HUES48 (cell line): ENCODE results near the gene GAA.

Experiments used
- H3K27ac ChIP-seq: one replicate; pipeline ENCODE4 v1.7.0; 2013; ENCODE audit warnings: low read depth, low read length, inconsistent platforms
- H3K27me3 ChIP-seq: 2 replicates; pipeline ENCODE4 v1.6.1; 2013; ENCODE audit warnings: mild to moderate bottlenecking, low read length; ENCODE audit not compliant: control insufficient read depth, insufficient read depth
- H3K36me3 ChIP-seq: 2 replicates; pipeline ENCODE4 v1.6.1; 2013; ENCODE audit warnings: low read length; ENCODE audit not compliant: control insufficient read depth, insufficient read depth
- H3K4me1 ChIP-seq: 2 replicates; pipeline ENCODE4 v1.6.1; 2013; ENCODE audit warnings: mild to moderate bottlenecking, low read length; ENCODE audit not compliant: control insufficient read depth, insufficient read depth
- H3K4me3 ChIP-seq: 2 replicates; pipeline ENCODE4 v1.5.1; 2013; ENCODE audit warnings: mild to moderate bottlenecking, low read depth, low read length
- H3K9ac ChIP-seq: 2 replicates; pipeline ENCODE4 v1.6.1; 2013; ENCODE audit warnings: mild to moderate bottlenecking, low read depth, low read length, moderate library complexity
- H3K9me3 ChIP-seq: 2 replicates; pipeline ENCODE4 v1.6.1; 2013; ENCODE audit warnings: low read length; ENCODE audit not compliant: control insufficient read depth, insufficient read depth

Gene GAA

GRCh38 chr17:80133626-80133970 lies 32.2 kb downstream of the GAA start:
- Histone ChIP-seq H3K9me3 (no peaks in the 10 kb centered on the region), H3K4me1 (0 out of 2 replicates have a peak, but pooled peaks cover 2% of the 10 kb centered on the region), H3K4me3 (no peak overlapping the region), H3K36me3 (peaks cover 63% of the 10 kb centered on the region), H3K27ac (no peak overlapping the region), H3K27me3 (no peaks in the 10 kb centered on the region), H3K9ac (no peak overlapping the region)

DNA sequence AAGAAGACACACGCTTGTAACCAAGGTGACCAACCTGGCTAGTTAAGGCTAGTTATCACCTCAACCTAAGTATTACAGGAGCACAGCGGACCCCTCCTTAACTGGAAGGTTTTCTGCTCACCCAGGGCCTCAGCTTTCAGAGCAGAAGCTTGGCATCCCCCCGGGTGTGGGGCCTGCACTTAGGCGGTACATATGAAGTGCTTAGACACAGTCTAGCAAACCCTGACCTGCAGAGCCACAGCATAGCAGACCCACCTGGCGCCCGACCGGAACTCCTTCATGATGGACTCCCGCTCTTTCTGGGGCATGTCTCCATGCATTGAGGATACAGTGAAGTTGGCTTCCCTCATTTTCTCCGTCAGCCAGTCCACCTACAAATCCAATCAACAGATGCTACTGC lies 35.8 kb downstream of the GAA start:
- Histone ChIP-seq H3K4me1 (no peaks in the 10 kb centered on the region), H3K9ac (no peak overlapping the region), H3K27me3 (no peaks in the 10 kb centered on the region), H3K27ac (no peak overlapping the region), H3K9me3 (no peaks in the 10 kb centered on the region), H3K4me3 (no peak overlapping the region), H3K36me3 (peaks cover 98% of the 10 kb centered on the region)

GRCh38 chr17:80138856-80139426 lies 37.6 kb downstream of the GAA start:
- Histone ChIP-seq H3K4me1 (no peaks in the 10 kb centered on the region), H3K27me3 (no peaks in the 10 kb centered on the region), H3K9me3 (no peaks in the 10 kb centered on the region), H3K36me3 (peaks cover 100% of the 10 kb centered on the region), H3K27ac (no peak overlapping the region), H3K9ac (no peak overlapping the region), H3K4me3 (no peak overlapping the region)

DNA sequence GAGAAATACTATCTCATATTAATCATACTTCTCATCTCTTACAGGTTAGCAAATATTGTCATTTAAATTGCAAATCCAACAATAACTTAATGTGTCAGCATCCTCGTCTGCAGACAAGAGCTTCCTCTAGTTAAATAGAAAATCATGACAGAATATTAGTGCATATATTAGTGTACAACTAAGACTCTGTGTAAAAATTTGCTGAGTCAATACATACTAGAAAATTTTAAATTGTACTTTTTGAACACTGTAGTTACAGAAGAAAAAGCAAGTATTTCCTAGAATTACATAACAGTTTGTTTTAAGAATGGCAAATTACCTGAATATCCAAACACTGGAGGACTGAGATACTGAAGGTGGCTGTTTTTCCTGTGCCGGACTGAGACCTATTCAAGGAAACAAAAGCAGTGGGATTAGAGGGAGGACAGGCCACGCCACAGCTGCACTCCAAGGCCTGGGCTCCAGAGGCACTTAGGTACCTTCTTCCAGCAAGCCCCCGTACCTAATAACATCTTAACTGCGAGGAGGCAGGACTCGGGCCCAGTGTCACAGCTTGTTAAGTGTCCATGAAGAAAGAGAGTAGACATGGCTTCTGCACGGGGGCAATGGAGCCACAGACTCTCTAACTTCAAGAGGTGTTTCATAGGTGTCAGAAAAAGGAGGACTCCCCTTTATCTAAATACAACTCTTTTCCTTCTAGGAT lies 40.2 kb downstream of the GAA start:
- Histone ChIP-seq H3K27ac (no peak overlapping the region), H3K9ac (no peak overlapping the region), H3K4me1 (peaks cover 12% of the 10 kb centered on the region), H3K9me3 (no peaks in the 10 kb centered on the region), H3K4me3 (no peak overlapping the region), H3K36me3 (peaks cover 91% of the 10 kb centered on the region), H3K27me3 (no peaks in the 10 kb centered on the region)

DNA sequence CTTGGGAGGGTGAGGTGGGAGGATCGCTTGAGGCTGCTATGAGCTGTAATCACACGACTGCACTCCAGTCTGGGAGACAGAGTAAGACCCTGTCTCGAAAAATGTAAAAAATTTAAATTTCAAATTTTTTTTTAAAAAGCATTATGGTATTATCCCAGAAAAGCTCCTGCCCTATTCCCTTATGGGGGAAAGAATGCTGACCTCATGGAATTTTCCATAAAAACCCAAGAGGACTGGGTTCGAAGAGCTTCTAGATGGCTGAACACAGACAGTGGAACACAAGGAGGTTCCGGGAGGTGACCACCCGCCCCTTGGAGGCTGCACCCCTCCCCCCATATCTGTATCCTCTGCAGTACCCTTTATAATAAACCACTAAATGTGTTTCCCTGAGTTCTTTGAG lies 41.5 kb downstream of the GAA start:
- Histone ChIP-seq H3K27ac (no peak overlapping the region), H3K9ac (no peak overlapping the region), H3K9me3 (no peaks in the 10 kb centered on the region), H3K36me3 (peaks cover 78% of the 10 kb centered on the region), H3K4me1 (peaks cover 12% of the 10 kb centered on the region), H3K27me3 (no peaks in the 10 kb centered on the region), H3K4me3 (no peak overlapping the region)

- no peaks in the 10 kb centered on the region for H3K27me3 ChIP-seq
- no peaks in the 10 kb centered on the region for H3K9me3 ChIP-seq
- peaks cover 54% of the 10 kb centered on the region for H3K36me3 ChIP-seq
- 0 out of 2 replicates have a peak overlapping the region, but pooled peaks have one; percentile 86 for H3K9ac ChIP-seq
- no peak overlapping the region for H3K27ac ChIP-seq
- peaks cover 12% of the 10 kb centered on the region for H3K4me1 ChIP-seq
- H3K4me3 ChIP-seq: peak overlapping the region; percentile 91
Observed at GRCh38 chr17:80145076-80146075, 44.0 kb downstream of the GAA start.

GRCh38 chr17:80146121-80147034 lies 45.0 kb downstream of the GAA start:
- Histone ChIP-seq H3K36me3 (peaks cover 44% of the 10 kb centered on the region), H3K4me3 (peak overlapping the region; percentile 91), H3K9me3 (no peaks in the 10 kb centered on the region), H3K4me1 (peaks cover 15% of the 10 kb centered on the region), H3K27me3 (no peaks in the 10 kb centered on the region), H3K27ac (peak overlapping the region; percentile 67), H3K9ac (peak overlapping the region; percentile 86)

DNA sequence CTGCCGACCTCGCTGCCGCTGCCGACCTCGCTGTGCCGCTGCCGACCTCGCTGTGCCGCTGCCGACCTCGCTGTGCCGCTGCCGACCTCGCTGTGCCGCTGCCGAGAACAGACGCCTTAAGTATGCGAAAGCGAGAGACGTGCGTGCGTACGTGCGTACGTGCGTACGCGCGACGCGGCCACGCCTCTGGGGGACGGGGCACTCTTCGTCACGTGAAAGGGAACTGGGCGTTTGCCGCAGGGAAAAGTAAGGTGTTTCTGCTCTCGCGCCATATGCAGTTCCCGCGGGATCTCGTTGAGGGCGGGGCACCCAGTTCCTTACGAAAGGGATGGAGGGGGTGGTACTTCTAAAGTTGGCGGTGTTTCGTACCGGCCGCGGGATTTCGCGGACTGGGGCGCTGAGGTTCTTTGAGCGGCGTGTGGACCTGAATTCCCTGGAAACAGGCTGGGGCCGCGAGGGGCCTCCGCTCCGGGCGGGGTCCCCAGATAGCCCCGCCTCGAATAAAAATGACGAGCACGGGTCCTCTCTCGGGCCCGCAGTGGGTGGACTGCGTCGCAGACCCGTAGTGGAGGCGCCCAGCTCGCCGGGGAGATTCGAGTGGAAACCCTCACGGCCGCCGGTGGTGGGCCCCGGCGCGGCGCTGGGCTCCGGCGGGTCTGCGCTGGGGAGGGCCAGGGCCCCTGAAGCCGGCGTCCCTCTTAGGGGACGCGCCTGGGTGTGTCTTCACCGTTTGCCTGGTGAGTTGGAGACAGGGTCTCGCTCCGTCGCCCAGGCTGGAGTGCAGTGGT lies 45.8 kb downstream of the GAA start, which contains the start of gene EIF4A3:
EIF4A3 (minus strand) TSS at position 94 of the 788 bp plus-strand sequence. CDS start 167 bp downstream, outside the sequence.
- Histone ChIP-seq H3K27ac (peak within 1 kb of the TSS; percentile 91), H3K4me3 (peak within 1 kb of the TSS; percentile 91), H3K9ac (peak within 1 kb of the TSS; percentile 86), H3K4me1 (peaks cover 19% of the 10 kb centered on the region), H3K36me3 (peaks cover 35% of the 10 kb centered on the region), H3K27me3 (no peaks in the 10 kb centered on the region), H3K9me3 (no peaks in the 10 kb centered on the region)

DNA sequence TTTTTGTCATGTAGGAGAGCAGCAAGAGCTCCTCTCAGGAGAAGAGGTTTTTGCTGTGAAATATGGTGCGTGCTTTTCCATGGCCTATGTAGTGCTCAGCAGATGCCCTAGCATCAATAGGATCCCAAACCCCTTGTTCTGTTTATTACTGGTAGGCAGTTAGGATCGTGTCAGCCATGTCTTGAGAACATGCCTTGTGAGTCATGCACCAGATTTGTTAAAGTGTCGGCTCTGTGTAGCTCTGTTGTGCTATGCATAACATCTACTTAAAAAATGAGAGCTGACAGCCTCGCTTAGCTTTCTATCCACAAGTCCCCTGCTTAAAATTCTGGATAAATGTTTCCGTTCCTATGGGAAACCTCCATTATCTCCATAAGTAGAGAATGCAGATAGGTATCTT lies 50.0 kb downstream of the GAA start:
- H3K27ac ChIP-seq: no peak overlapping the region
- H3K27me3 ChIP-seq: no peaks in the 10 kb centered on the region
- peaks cover 25% of the 10 kb centered on the region for H3K4me1 ChIP-seq
- H3K36me3 ChIP-seq: no peaks in the 10 kb centered on the region
- no peak overlapping the region for H3K4me3 ChIP-seq
- peaks cover 10% of the 10 kb centered on the region for H3K9me3 ChIP-seq
- no peak overlapping the region for H3K9ac ChIP-seq
